Erythroblast (primary cell): ENCODE data around the gene FOXD4L6.
"Not testable (repeated sequence)": the region's sequence is repeated elsewhere in the genome, so short reads cannot be mapped to it uniquely, and the experiment has no call there.

Experiments
- GATA1 ChIP-seq: IDR thresholded peaks from 2 replicates; pipeline ENCODE4 v1.6.1; 2011; ENCODE audit warnings: low read depth, mild to moderate bottlenecking, control low read depth, low read length, moderate library complexity
- POLR2A ChIP-seq: IDR thresholded peaks from 2 replicates; pipeline ENCODE4 v1.6.1; 2011; ENCODE audit warnings: mild to moderate bottlenecking, low read length

DNA sequence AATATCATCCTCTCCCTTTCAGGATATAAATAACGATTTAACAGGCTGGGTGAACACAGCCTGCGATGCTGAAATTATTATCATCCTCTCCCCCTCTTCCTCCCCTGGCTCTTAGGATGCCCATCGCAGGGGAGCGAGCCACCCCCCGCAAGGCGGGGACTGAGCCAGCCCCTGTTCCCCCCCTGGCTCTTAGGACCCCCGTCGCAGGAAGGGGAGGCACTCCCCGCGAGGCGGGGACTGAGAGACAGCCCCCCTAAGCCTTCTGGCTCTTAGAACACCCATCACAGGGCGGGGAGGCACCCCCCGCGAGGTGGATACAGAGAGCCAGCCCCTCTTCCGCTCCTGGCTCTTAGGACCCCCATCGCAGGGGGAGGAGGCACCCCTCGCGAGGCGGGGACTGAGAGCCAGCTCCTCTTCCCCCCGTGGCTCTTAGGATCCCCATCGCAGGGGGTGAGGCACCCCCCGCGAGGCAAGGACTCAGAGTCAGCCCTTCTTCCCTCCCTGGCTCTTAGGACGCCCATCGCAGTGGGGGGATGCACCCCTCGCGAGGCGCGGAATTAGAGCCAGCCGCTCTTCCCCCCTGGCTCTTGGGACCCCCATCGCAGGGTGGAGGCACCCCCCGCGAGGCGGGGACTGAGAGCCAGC, 21.9 kb downstream of the FOXD4L6 start:
- TF ChIP-seq POLR2A, GATA1: not testable (repeated sequence)
